Neural progenitor cell (in vitro differentiated cells): ENCODE results near the gene MAPK7. TPM values are rescaled to one million over a fixed set of nuclear protein-coding genes. Genes with fewer than 3 reads are reported as not detected.
A peak's percentile ranks its signal among the peaks of the same experiment; 100 is the strongest.

ENCODE experiments used
- DNase-seq: peaks from one replicate; pipeline ENCODE4 v3.0.0-alpha.2; 2016; ENCODE audit warnings: low spot score
- H2AFZ ChIP-seq: fragments of 200-600 bp; sonication (generic); replicated peaks from 2 replicates; pipeline ENCODE4 v1.6.1; 2016; ENCODE audit warnings: antibody characterized with exemption
- H3F3A ChIP-seq: fragments of 200-600 bp; sonication (generic); 2 replicates; pipeline ENCODE4 v1.6.1; 2016; ENCODE audit warnings: antibody characterized with exemption, low read depth
- H3K27ac ChIP-seq: fragments of 200-600 bp; sonication (generic); 2 replicates; pipeline ENCODE4 v1.5.1; 2016; ENCODE audit warnings: mild to moderate bottlenecking
- H3K27me3 ChIP-seq: fragments of 200-600 bp; sonication (generic); 2 replicates; pipeline ENCODE4 v1.6.1; 2016; ENCODE audit warnings: mild to moderate bottlenecking, moderate library complexity
- H3K36me3 ChIP-seq: fragments of 200-600 bp; sonication (generic); 2 replicates; pipeline ENCODE4 v1.5.1; 2016
- H3K4me1 ChIP-seq: fragments of 200-600 bp; sonication (generic); 2 replicates; pipeline ENCODE4 v1.6.1; 2016; ENCODE audit warnings: mixed run types
- H3K4me2 ChIP-seq: fragments of 200-600 bp; sonication (generic); 2 replicates; pipeline ENCODE4 v1.6.1; 2016
- H3K4me3 ChIP-seq: fragments of 200-600 bp; sonication (generic); 2 replicates; pipeline ENCODE4 v1.5.1; 2016
- H3K79me2 ChIP-seq: fragments of 200-600 bp; sonication (generic); 2 replicates; pipeline ENCODE4 v1.6.1; 2016; ENCODE audit warnings: low read depth
- H3K9ac ChIP-seq: fragments of 200-600 bp; sonication (generic); 2 replicates; pipeline ENCODE4 v1.6.1; 2016
- H3K9me3 ChIP-seq: fragments of 200-600 bp; sonication (generic); 2 replicates; pipeline ENCODE4 v1.5.1; 2016; ENCODE audit warnings: low read depth
- H4K20me1 ChIP-seq: fragments of 200-600 bp; sonication (generic); 2 replicates; pipeline ENCODE4 v1.6.1; 2016; ENCODE audit warnings: low read depth
- H3K27ac Mint-ChIP-seq: 3 replicates; pipeline ENCODE4 v1.8.0; 2021; ENCODE audit warnings: mixed read lengths
- H3K27me3 Mint-ChIP-seq: 2 replicates; pipeline ENCODE4 v1.8.0; 2022; ENCODE audit warnings: low read depth, mild to moderate bottlenecking, inconsistent platforms, moderate library complexity, mixed read lengths; ENCODE audit not compliant: insufficient read depth
- H3K36me3 Mint-ChIP-seq: 3 replicates; pipeline ENCODE4 v1.8.0; 2021; ENCODE audit warnings: mixed read lengths
- H3K4me1 Mint-ChIP-seq: 3 replicates; pipeline ENCODE4 v1.8.0; 2021; ENCODE audit warnings: mixed read lengths
- H3K4me3 Mint-ChIP-seq: 3 replicates; pipeline ENCODE4 v1.8.0; 2021; ENCODE audit warnings: mild to moderate bottlenecking, moderate library complexity, mixed read lengths
- H3K9me3 Mint-ChIP-seq: 3 replicates; pipeline ENCODE4 v1.8.0; 2020; ENCODE audit warnings: mixed read lengths
- EZH2 ChIP-seq: fragments of 200-600 bp; sonication (generic); IDR thresholded peaks from 2 replicates; pipeline ENCODE4 v1.6.1; 2017; ENCODE audit warnings: antibody characterized with exemption, mild to moderate bottlenecking, moderate library complexity
- EZH2phosphoT487 ChIP-seq: fragments of 200-600 bp; sonication (generic); IDR thresholded peaks from 2 replicates; pipeline ENCODE4 v1.6.1; 2017; ENCODE audit warnings: antibody characterized with exemption
- total RNA-seq: library from RNA; depleted of rRNA; stranded (reverse); fragments of >200 nt; gene quantifications from 2 replicates; pipeline ENCODE4 v1.2.3, GENCODE V29; 2015; ENCODE audit warnings: low replicate concordance
- TF ChIP-seq, protein P1 (sequence below): fragments of 200-600 bp; sonication (generic); IDR thresholded peaks from 2 replicates; pipeline ENCODE4 v1.5.1; 2017; ENCODE audit warnings: antibody characterized with exemption, mild to moderate bottlenecking

The MAPK7 gene
- total RNA-seq, 1 donor from 2014 or later: 12.2 TPM

DNA sequence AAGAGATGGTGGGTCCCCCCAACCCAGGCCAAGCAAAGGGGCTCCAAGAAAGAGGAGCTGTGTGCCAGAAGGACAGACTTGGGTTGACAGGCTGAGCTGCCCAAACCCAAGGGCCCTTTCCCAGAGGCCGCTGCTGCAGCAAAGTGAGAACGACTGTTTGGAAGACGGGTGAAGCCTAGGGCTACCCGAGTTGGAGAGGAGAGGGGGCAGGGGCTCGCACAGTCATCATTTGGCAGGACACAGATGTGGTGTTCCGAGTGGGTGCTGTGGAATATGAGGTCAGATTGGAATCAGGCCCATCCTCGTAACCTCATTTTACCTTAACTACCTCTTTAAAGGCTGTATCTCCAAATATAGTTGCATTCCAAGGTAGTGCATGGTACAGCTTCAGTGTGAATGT, 14.0 kb downstream of the MAPK7 start:
- TF ChIP-seq EZH2: no peak

DNA sequence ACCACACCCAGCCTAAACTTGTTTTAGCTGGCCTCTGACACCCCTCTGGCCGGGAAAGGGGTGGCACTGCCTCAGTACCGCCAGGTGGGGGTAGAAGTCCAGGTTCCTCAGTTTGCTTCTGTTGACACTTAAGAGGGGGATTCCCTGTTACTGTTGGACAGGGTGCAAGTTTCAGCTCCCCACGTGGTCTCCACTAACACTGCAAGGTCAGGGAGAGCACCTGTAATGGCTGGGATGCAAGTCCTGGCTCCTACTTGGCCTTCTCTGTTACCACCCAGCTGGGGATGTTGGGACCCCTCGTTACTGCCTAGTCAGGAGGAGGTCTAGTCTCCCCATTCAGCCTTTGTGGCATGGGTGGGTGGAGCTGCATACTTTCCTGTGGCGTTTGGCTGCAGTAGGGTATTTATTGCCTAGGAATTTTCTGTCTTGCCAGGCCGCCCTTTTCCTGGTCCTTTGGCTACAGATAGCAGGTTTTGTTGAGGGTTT, 19.3 kb downstream of the MAPK7 start:
- peak; percentile 28 for DNase-seq
- peak overlapping the region; percentile 25 for H3K4me2 ChIP-seq
- H3K4me1 ChIP-seq: peaks cover 10% of the 10 kb centered on the region
- no peaks in the 10 kb centered on the region for H4K20me1 ChIP-seq
- H3K27ac ChIP-seq: no peak overlapping the region
- no peaks in the 10 kb centered on the region for H3K27me3 Mint-ChIP-seq
- no peaks in the 10 kb centered on the region for H3F3A ChIP-seq
- no peaks in the 10 kb centered on the region for H3K36me3 Mint-ChIP-seq
- H3K27ac Mint-ChIP-seq: no peak overlapping the region
- no peaks in the 10 kb centered on the region for H3K9me3 Mint-ChIP-seq
- no peak for TF ChIP-seq EZH2phosphoT487
- no peak for TF ChIP-seq EZH2
- TF ChIP-seq, protein P1, sequence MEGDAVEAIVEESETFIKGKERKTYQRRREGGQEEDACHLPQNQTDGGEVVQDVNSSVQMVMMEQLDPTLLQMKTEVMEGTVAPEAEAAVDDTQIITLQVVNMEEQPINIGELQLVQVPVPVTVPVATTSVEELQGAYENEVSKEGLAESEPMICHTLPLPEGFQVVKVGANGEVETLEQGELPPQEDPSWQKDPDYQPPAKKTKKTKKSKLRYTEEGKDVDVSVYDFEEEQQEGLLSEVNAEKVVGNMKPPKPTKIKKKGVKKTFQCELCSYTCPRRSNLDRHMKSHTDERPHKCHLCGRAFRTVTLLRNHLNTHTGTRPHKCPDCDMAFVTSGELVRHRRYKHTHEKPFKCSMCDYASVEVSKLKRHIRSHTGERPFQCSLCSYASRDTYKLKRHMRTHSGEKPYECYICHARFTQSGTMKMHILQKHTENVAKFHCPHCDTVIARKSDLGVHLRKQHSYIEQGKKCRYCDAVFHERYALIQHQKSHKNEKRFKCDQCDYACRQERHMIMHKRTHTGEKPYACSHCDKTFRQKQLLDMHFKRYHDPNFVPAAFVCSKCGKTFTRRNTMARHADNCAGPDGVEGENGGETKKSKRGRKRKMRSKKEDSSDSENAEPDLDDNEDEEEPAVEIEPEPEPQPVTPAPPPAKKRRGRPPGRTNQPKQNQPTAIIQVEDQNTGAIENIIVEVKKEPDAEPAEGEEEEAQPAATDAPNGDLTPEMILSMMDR: peak; percentile 40
- no peaks in the 10 kb centered on the region for H3K79me2 ChIP-seq
- H3K4me1 Mint-ChIP-seq: no peaks in the 10 kb centered on the region
- no peak overlapping the region for H2AFZ ChIP-seq
- no peaks in the 10 kb centered on the region for H3K36me3 ChIP-seq
- no peaks in the 10 kb centered on the region for H3K27me3 ChIP-seq
- H3K4me3 Mint-ChIP-seq: no peak overlapping the region
- no peak overlapping the region for H3K9ac ChIP-seq
- H3K9me3 ChIP-seq: no peaks in the 10 kb centered on the region
- H3K4me3 ChIP-seq: no peak overlapping the region

More for the DNA sequence above, 14.0 kb downstream of the MAPK7 start:
- H3K36me3 ChIP-seq: no peaks in the 10 kb centered on the region
- Mint-ChIP-seq H3K36me3 (no peaks in the 10 kb centered on the region), H3K4me1 (peaks cover 15% of the 10 kb centered on the region), H3K9me3 (no peaks in the 10 kb centered on the region), H3K4me3 (no peak overlapping the region), H3K27ac (no peak overlapping the region), H3K27me3 (no peaks in the 10 kb centered on the region)
- no peaks in the 10 kb centered on the region for H3K9me3 ChIP-seq
- no peaks in the 10 kb centered on the region for H3K27me3 ChIP-seq
- H3F3A ChIP-seq: peaks cover 4% of the 10 kb centered on the region
- H3K4me2 ChIP-seq: peak overlapping the region; percentile 20
- peaks cover 20% of the 10 kb centered on the region for H3K4me1 ChIP-seq
- no peak for DNase-seq
- H4K20me1 ChIP-seq: no peaks in the 10 kb centered on the region
- H3K9ac ChIP-seq: no peak overlapping the region
- H2AFZ ChIP-seq: no peak overlapping the region
- no peak overlapping the region for H3K4me3 ChIP-seq
- H3K27ac ChIP-seq: no peak overlapping the region
- no peaks in the 10 kb centered on the region for H3K79me2 ChIP-seq

DNA sequence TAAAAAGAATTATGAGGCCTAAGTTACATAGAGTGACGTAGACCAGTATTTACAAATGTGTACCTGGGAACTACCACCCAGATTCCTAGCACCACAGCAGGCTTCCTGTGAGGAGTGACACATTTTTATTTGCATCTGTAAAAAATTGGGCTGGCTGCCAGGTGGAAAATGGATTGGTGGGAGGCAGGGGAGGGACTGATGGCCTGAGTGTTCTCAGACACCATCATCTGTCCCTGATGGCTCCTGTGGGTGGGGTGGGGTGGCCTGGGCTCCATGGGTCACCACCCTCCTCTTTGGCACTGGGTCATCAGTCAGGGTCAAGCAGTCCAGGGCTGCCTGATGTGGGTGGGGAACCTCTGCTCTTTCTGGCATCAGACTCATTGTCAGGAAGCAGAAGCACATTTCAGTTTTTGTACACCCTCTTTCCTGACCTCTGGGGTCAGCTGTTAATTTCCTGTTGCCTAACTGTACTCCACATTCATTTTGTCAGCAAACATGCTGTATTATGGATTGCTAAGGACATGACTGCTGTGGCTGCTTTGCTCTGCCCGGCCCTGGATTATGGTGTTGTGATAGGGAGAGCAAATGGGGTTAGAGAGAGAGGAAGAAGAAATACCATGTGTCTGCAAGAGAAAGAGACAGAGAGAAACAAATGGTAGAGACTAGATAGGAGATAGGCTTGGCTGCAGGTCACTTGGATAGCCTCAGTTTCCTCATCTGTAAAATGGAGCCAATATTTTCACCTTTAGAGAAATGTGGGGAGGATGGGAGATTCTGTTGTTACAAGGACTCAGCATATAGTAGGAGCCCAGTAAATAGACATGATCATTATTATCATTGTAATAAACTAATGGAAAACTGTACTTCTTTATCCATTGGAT, 20.2 kb downstream of the MAPK7 start:
- Histone ChIP-seq H3K27ac (no peak overlapping the region), H3K36me3 (no peaks in the 10 kb centered on the region), H3F3A (no peaks in the 10 kb centered on the region), H3K4me1 (peaks cover 10% of the 10 kb centered on the region), H2AFZ (no peak overlapping the region), H3K79me2 (no peaks in the 10 kb centered on the region), H3K27me3 (no peaks in the 10 kb centered on the region), H3K9ac (no peak overlapping the region), H3K4me2 (no peak overlapping the region), H3K9me3 (no peaks in the 10 kb centered on the region), H3K4me3 (no peak overlapping the region), H4K20me1 (no peaks in the 10 kb centered on the region)
- Mint-ChIP-seq H3K4me3 (no peak overlapping the region), H3K27me3 (no peaks in the 10 kb centered on the region), H3K36me3 (peaks cover under 1% of the 10 kb centered on the region), H3K27ac (no peak overlapping the region), H3K4me1 (no peaks in the 10 kb centered on the region), H3K9me3 (no peaks in the 10 kb centered on the region)
- DNase-seq: no peak
- no peak for TF ChIP-seq EZH2phosphoT487
- no peak for TF ChIP-seq EZH2

DNA sequence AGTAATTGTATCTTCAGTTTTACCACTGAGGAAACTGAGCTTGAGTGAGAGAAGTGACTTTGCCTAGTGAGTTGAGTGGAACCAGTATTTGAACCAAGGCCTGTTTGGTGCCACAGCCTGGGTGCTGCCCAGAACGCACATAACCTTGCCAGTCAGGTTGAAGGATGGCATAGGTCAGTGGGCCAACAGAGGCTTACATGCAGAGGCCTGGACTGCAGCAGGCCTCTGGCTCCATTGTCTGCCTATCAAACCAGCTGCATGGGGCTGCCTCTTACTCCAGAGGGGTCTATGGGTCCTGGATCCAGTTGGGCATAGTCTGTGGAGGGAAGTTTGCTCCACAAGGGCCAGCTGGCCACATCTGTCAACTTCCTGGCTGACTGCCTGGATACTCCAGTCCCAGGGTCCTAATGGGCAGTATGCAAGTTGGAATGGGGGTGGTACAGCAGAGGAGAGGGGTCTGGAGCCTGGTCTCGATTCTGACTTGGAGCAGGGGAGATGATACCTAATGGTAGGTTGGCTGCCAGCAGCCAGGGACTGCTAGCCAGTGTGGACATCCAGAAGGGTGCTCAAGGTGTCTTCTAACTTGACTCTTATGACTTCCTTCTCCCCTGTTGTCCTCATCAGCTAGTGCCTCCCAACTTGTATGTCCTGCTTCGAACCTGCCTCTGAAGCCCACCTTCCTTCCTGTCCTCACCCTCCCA, 21.6 kb downstream of the MAPK7 start:
- H3K36me3 ChIP-seq: no peaks in the 10 kb centered on the region
- no peak overlapping the region for H3K4me2 ChIP-seq
- no peaks in the 10 kb centered on the region for H3F3A ChIP-seq
- Mint-ChIP-seq H3K9me3 (no peaks in the 10 kb centered on the region), H3K4me3 (no peak overlapping the region), H3K27me3 (no peaks in the 10 kb centered on the region), H3K27ac (no peak overlapping the region), H3K4me1 (peaks cover 2% of the 10 kb centered on the region), H3K36me3 (peaks cover 1% of the 10 kb centered on the region)
- DNase-seq: no peak
- H3K4me1 ChIP-seq: peaks cover 10% of the 10 kb centered on the region
- no peaks in the 10 kb centered on the region for H4K20me1 ChIP-seq
- H3K9ac ChIP-seq: no peak overlapping the region
- H3K27ac ChIP-seq: no peak overlapping the region
- no peaks in the 10 kb centered on the region for H3K27me3 ChIP-seq
- no peak overlapping the region for H3K4me3 ChIP-seq
- H3K9me3 ChIP-seq: no peaks in the 10 kb centered on the region
- H2AFZ ChIP-seq: no peak overlapping the region
- no peak for TF ChIP-seq EZH2
- TF ChIP-seq, protein P1: no peak
- no peak for TF ChIP-seq EZH2phosphoT487
- no peaks in the 10 kb centered on the region for H3K79me2 ChIP-seq
